Effector memory CD8-positive, alpha-beta T cell (primary cell): ENCODE data around the gene LYRM7.
"Not testable (repeated sequence)": the region's sequence is repeated elsewhere in the genome, so short reads cannot be mapped to it uniquely, and the experiment has no call there.

Experiments used
- ATAC-seq: fragments of 150-1000 bp; cut with Tn5 transposase; replicated peaks from 2 replicates; pipeline ENCODE4 v1.10.0; 2021; ENCODE audit warnings: mild to moderate bottlenecking, moderate library complexity
- DNase-seq, 3 experiments: peaks; one replicate each; pipeline ENCODE4 v3.0.0; 2021
- H3K27ac Mint-ChIP-seq, 2 donors: one replicate each; pipeline ENCODE4 v1.8.0; 2022; ENCODE audit warnings: mild to moderate bottlenecking in 2 of 2, mixed read lengths in 2 of 2, moderate library complexity in 2 of 2
- H3K27me3 Mint-ChIP-seq, 2 donors: one replicate each; pipeline ENCODE4 v1.8.0; 2022; ENCODE audit warnings: mixed read lengths in 2 of 2
- H3K36me3 Mint-ChIP-seq: one replicate; pipeline ENCODE4 v1.8.0; 2022; ENCODE audit warnings: mild to moderate bottlenecking, moderate library complexity, mixed read lengths; ENCODE audit not compliant: insufficient read depth
- H3K4me1 Mint-ChIP-seq, 2 donors: one replicate each; pipeline ENCODE4 v1.8.0; 2022; ENCODE audit warnings: low read depth in 2 of 2, mixed read lengths in 2 of 2
- H3K4me3 Mint-ChIP-seq, 2 donors: one replicate each; pipeline ENCODE4 v1.8.0; 2022; ENCODE audit warnings: mild to moderate bottlenecking in 2 of 2, mixed read lengths in 2 of 2, moderate library complexity in 2 of 2
- H3K9me3 Mint-ChIP-seq, 2 donors: one replicate each; pipeline ENCODE4 v1.8.0; 2022; ENCODE audit warnings: mixed read lengths in 2 of 2

LYRM7 gene

GRCh38 chr5:131163276-131164119 lies 7.2 kb upstream of the LYRM7 start:
- no peak for ATAC-seq
- H3K4me1 Mint-ChIP-seq: peaks cover 23 to 43% of the 10 kb centered on the region in 2 donors
- no peak for DNase-seq
- H3K27ac Mint-ChIP-seq: peak overlapping the region; percentile 93 to 94
- H3K4me3 Mint-ChIP-seq: peak overlapping the region; percentile 84 to 90
- peaks cover 72% of the 10 kb centered on the region for H3K36me3 Mint-ChIP-seq
- H3K27me3 Mint-ChIP-seq: no peaks in the 10 kb centered on the region
- no peaks in the 10 kb centered on the region for H3K9me3 Mint-ChIP-seq

GRCh38 chr5:131164191-131165118 lies 6.3 kb upstream of the LYRM7 start:
- H3K27me3 Mint-ChIP-seq: no peaks in the 10 kb centered on the region
- peaks cover 62% of the 10 kb centered on the region for H3K36me3 Mint-ChIP-seq
- peak overlapping the region; percentile 93 to 94 for H3K27ac Mint-ChIP-seq
- peak overlapping the region; percentile 84 to 90 for H3K4me3 Mint-ChIP-seq
- ATAC-seq (peak; percentile 72), DNase-seq (peak; percentile 59 to 65 (median 60))
- H3K9me3 Mint-ChIP-seq: no peaks in the 10 kb centered on the region
- peaks cover 19 to 35% of the 10 kb centered on the region in 2 donors for H3K4me1 Mint-ChIP-seq

- Mint-ChIP-seq H3K9me3 (no peaks in the 10 kb centered on the region), H3K4me1 (peaks cover 22 to 37% of the 10 kb centered on the region in 2 donors), H3K27me3 (no peaks in the 10 kb centered on the region), H3K27ac (peak within 1 kb of the TSS; percentile 93 to 94), H3K4me3 (peak within 1 kb of the TSS; percentile 84 to 90), H3K36me3 (peaks cover 55% of the 10 kb centered on the region)
- peak; percentile 87 to 90 (median 90) for DNase-seq
- peak; percentile 80 for ATAC-seq
Observed at GRCh38 chr5:131165119-131165727, 5.5 kb upstream of the LYRM7 start, which contains the start of gene HINT1. TSS of gene HINT1 (minus strand) at chr5:131165256. CDS start at chr5:131165205, 51 bp downstream.

- no peak overlapping the region for H3K27ac Mint-ChIP-seq
- H3K9me3 Mint-ChIP-seq: no peaks in the 10 kb centered on the region
- no peak for ATAC-seq
- H3K4me3 Mint-ChIP-seq: no peak overlapping the region
- peaks cover 32 to 42% of the 10 kb centered on the region in 2 donors for H3K4me1 Mint-ChIP-seq
- no peaks in the 10 kb centered on the region for H3K27me3 Mint-ChIP-seq
- no peak for DNase-seq
- H3K36me3 Mint-ChIP-seq: peaks cover 33% of the 10 kb centered on the region
Observed at GRCh38 chr5:131167615-131168014, 3.1 kb upstream of the LYRM7 start.

- Mint-ChIP-seq H3K4me1 (peaks cover 22 to 39% of the 10 kb centered on the region in 2 donors), H3K4me3 (peak overlapping the region; percentile 92 to 95), H3K27me3 (no peaks in the 10 kb centered on the region), H3K27ac (peak overlapping the region; percentile 95 to 97), H3K36me3 (peaks cover 14% of the 10 kb centered on the region), H3K9me3 (no peaks in the 10 kb centered on the region)
- DNase-seq (no peak), ATAC-seq (no peak)
Observed at GRCh38 chr5:131169810-131170539, 769 bp upstream of the LYRM7 start.

GRCh38 chr5:131171276-131171810 lies 599 bp downstream of the LYRM7 start:
- DNase-seq (no peak), ATAC-seq (no peak)
- peak overlapping the region; percentile 92 to 95 for H3K4me3 Mint-ChIP-seq
- H3K27me3 Mint-ChIP-seq: no peaks in the 10 kb centered on the region
- H3K4me1 Mint-ChIP-seq: peaks cover 16 to 37% of the 10 kb centered on the region in 2 donors
- H3K27ac Mint-ChIP-seq: peak overlapping the region; percentile 95 to 97
- no peaks in the 10 kb centered on the region for H3K9me3 Mint-ChIP-seq
- H3K36me3 Mint-ChIP-seq: peaks cover 9% of the 10 kb centered on the region

GRCh38 chr5:131180407-131180806 lies 9.7 kb downstream of the LYRM7 start:
- DNase-seq (no peak), ATAC-seq (no peak)
- Mint-ChIP-seq H3K9me3 (no peaks in the 10 kb centered on the region), H3K4me1 (peaks cover 0 to 23% of the 10 kb centered on the region in 2 donors), H3K4me3 (no peak overlapping the region), H3K27ac (no peak overlapping the region), H3K27me3 (no peaks in the 10 kb centered on the region), H3K36me3 (no peaks in the 10 kb centered on the region)

GRCh38 chr5:131182839-131183238 lies 12.1 kb downstream of the LYRM7 start:
- Mint-ChIP-seq H3K4me1 (peaks cover 0 to 11% of the 10 kb centered on the region in 2 donors), H3K36me3 (no peaks in the 10 kb centered on the region), H3K9me3 (no peaks in the 10 kb centered on the region), H3K27me3 (no peaks in the 10 kb centered on the region), H3K4me3 (no peak overlapping the region), H3K27ac (no peak overlapping the region)
- ATAC-seq (no peak), DNase-seq (no peak)

GRCh38 chr5:131185523-131186104 lies 14.9 kb downstream of the LYRM7 start:
- H3K4me1 Mint-ChIP-seq: peaks cover 0 to 5% of the 10 kb centered on the region in 2 donors

GRCh38 chr5:131186561-131187256 lies 16.0 kb downstream of the LYRM7 start:
- DNase-seq (no peak), ATAC-seq (no peak)
- no peak overlapping the region for H3K27ac Mint-ChIP-seq
- no peaks in the 10 kb centered on the region for H3K27me3 Mint-ChIP-seq
- peaks cover 10% of the 10 kb centered on the region for H3K36me3 Mint-ChIP-seq
- no peaks in the 10 kb centered on the region for H3K9me3 Mint-ChIP-seq
- H3K4me1 Mint-ChIP-seq: peaks cover 0 to 5% of the 10 kb centered on the region in 2 donors
- H3K4me3 Mint-ChIP-seq: no peak overlapping the region

More at GRCh38 chr5:131185523-131186104, 14.9 kb downstream of the LYRM7 start:
- Mint-ChIP-seq H3K4me3 (no peak overlapping the region), H3K36me3 (peaks cover 10% of the 10 kb centered on the region), H3K27me3 (no peaks in the 10 kb centered on the region), H3K27ac (peak overlapping the region in 1 of 2 donors; percentile 32), H3K9me3 (no peaks in the 10 kb centered on the region)
- ATAC-seq (no peak), DNase-seq (no peak)

GRCh38 chr5:131193106-131193505 lies 22.4 kb downstream of the LYRM7 start:
- Mint-ChIP-seq H3K36me3 (peaks cover 11% of the 10 kb centered on the region), H3K9me3 (no peaks in the 10 kb centered on the region), H3K4me3 (no peak overlapping the region), H3K4me1 (peaks cover 0 to 2% of the 10 kb centered on the region in 2 donors), H3K27me3 (no peaks in the 10 kb centered on the region), H3K27ac (no peak overlapping the region)
- ATAC-seq (no peak), DNase-seq (no peak)

- ATAC-seq, H3K9me3 Mint-ChIP-seq, H3K4me3 Mint-ChIP-seq, H3K36me3 Mint-ChIP-seq, H3K4me1 Mint-ChIP-seq, H3K27ac Mint-ChIP-seq, H3K27me3 Mint-ChIP-seq, DNase-seq: not testable (repeated sequence)
Observed at GRCh38 chr5:131193897-131194296, 23.2 kb downstream of the LYRM7 start.
